Activated CD4-positive, alpha-beta T cell treated with anti-CD3 and anti-CD28 coated beads, Interleukin-2, amount 10 ng/mL, durations not matched to agents 7 days and 5 days (primary cell): ENCODE measurements around the gene PTPRJ. TPM values are rescaled to one million over a fixed set of nuclear protein-coding genes. Genes with fewer than 3 reads are reported as not detected.
"Not testable (repeated sequence)": the region's sequence is repeated elsewhere in the genome, so short reads cannot be mapped to it uniquely, and the experiment has no call there.

Experiments used
- CTCF ChIA-PET: fragments of 350-600 bp; sonication (Branson Sonifier 250); formaldehyde crosslinking; loops from one replicate; lab custom pipeline; 2021; ENCODE audit warnings: antibody characterized with exemption; lab: Charles Lee
- POLR2A ChIA-PET: fragments of 350-600 bp; sonication (Branson Sonifier 250); formaldehyde crosslinking; loops from one replicate; lab custom pipeline; 2021; ENCODE audit warnings: antibody characterized with exemption; lab: Charles Lee
- DNase-seq: peaks from one replicate; pipeline ENCODE4 v3.0.0-alpha.2; 2020
- H3K27ac Mint-ChIP-seq: one replicate; pipeline ENCODE4 v1.8.0; 2021; ENCODE audit warnings: mild to moderate bottlenecking, moderate library complexity, mixed read lengths
- H3K27me3 Mint-ChIP-seq: one replicate; pipeline ENCODE4 v1.8.0; 2021; ENCODE audit warnings: mixed read lengths
- H3K36me3 Mint-ChIP-seq: one replicate; pipeline ENCODE4 v1.8.0; 2021; ENCODE audit warnings: low read depth, mixed read lengths
- H3K4me1 Mint-ChIP-seq: one replicate; pipeline ENCODE4 v1.8.0; 2021; ENCODE audit warnings: mixed read lengths
- H3K4me3 Mint-ChIP-seq: one replicate; pipeline ENCODE4 v1.8.0; 2021; ENCODE audit warnings: mild to moderate bottlenecking, moderate library complexity, mixed read lengths
- H3K9me3 Mint-ChIP-seq: one replicate; pipeline ENCODE4 v1.8.0; 2021; ENCODE audit warnings: mixed read lengths
- microRNA-seq: library from miRNA; unstranded; fragments of <30 nt; microRNA quantifications from one replicate; pipeline ENCODE4 v1.2.0, GENCODE V29; 2021; ENCODE audit warnings: borderline microRNAs expressed, borderline replicate concordance
- total RNA-seq, 2 experiments: library from RNA; stranded (reverse); gene quantifications; one replicate each; pipeline ENCODE4 v1.2.3, GENCODE V29; 2021

Gene PTPRJ
- total RNA-seq, 2 experiments from 2014 or later = 75.2 to 81.3 TPM

GRCh38 chr11:48190906-48191654, 210.7 kb downstream of the PTPRJ start:
- H3K36me3 Mint-ChIP-seq = peaks cover 23% of the 10 kb centered on the region

GRCh38 chr11:48193876-48194275, 213.5 kb downstream of the PTPRJ start:
- H3K27ac Mint-ChIP-seq = no peak overlapping the region
- CTCF ChIA-PET = no interaction called here
- peaks cover 20% of the 10 kb centered on the region for H3K36me3 Mint-ChIP-seq
- no peak overlapping the region for H3K4me3 Mint-ChIP-seq
- H3K9me3 Mint-ChIP-seq = peaks cover 36% of the 10 kb centered on the region
- DNase-seq = no peak
- peaks cover 32% of the 10 kb centered on the region for H3K4me1 Mint-ChIP-seq
- peaks cover 19% of the 10 kb centered on the region for H3K27me3 Mint-ChIP-seq
- POLR2A ChIA-PET = no interaction called here

More at GRCh38 chr11:48190906-48191654, 210.7 kb downstream of the PTPRJ start:
- DNase-seq = peak; percentile 48
- H3K9me3 Mint-ChIP-seq = peaks cover 30% of the 10 kb centered on the region
- H3K27me3 Mint-ChIP-seq = peaks cover 18% of the 10 kb centered on the region
- CTCF ChIA-PET, POLR2A ChIA-PET: not testable (repeated sequence)
- peak overlapping the region; percentile 86 for H3K27ac Mint-ChIP-seq
- peaks cover 34% of the 10 kb centered on the region for H3K4me1 Mint-ChIP-seq
- peak overlapping the region; percentile 39 for H3K4me3 Mint-ChIP-seq

GRCh38 chr11:48207881-48208280, 227.5 kb downstream of the PTPRJ start:
- ChIA-PET CTCF (no interaction called here), POLR2A (no interaction called here)
- Mint-ChIP-seq H3K9me3 (no peaks in the 10 kb centered on the region), H3K36me3 (no peaks in the 10 kb centered on the region), H3K27ac (no peak overlapping the region), H3K4me3 (no peak overlapping the region), H3K27me3 (peaks cover 36% of the 10 kb centered on the region), H3K4me1 (no peaks in the 10 kb centered on the region)
- DNase-seq = no peak

- POLR2A ChIA-PET = no interaction called here
- DNase-seq = no peak
- peaks cover 23% of the 10 kb centered on the region for H3K27me3 Mint-ChIP-seq
Observed at GRCh38 chr11:48210052-48210451, 229.7 kb downstream of the PTPRJ start.

GRCh38 chr11:48216510-48216909, 236.2 kb downstream of the PTPRJ start, which contains the start of gene OR4B1:
Gene OR4B1, plus strand, starts transcription at chr11:48216810. Its CDS starts 0 bp downstream, at chr11:48216810.
- H3K4me1 Mint-ChIP-seq = peaks cover 2% of the 10 kb centered on the region
- no peaks in the 10 kb centered on the region for H3K9me3 Mint-ChIP-seq
- ChIA-PET CTCF (no interaction called here), POLR2A (no interaction called here)
- H3K4me3 Mint-ChIP-seq = no peak within 1 kb of the TSS
- no peak within 1 kb of the TSS for H3K27ac Mint-ChIP-seq
- no peaks in the 10 kb centered on the region for H3K36me3 Mint-ChIP-seq
- peaks cover 3% of the 10 kb centered on the region for H3K27me3 Mint-ChIP-seq
- no peak for DNase-seq

More at GRCh38 chr11:48210052-48210451, 229.7 kb downstream of the PTPRJ start:
- no peaks in the 10 kb centered on the region for H3K36me3 Mint-ChIP-seq
- peaks cover under 1% of the 10 kb centered on the region for H3K4me1 Mint-ChIP-seq
- CTCF ChIA-PET = interaction anchor here (0.6 kb wide), 1 partner anchor 489 kb away, joined by 3 read pairs; no protein-coding TSS in a partner anchor
- H3K9me3 Mint-ChIP-seq = no peaks in the 10 kb centered on the region
- H3K27ac Mint-ChIP-seq = no peak overlapping the region
- no peak overlapping the region for H3K4me3 Mint-ChIP-seq

Small RNAs within 50 kb of the gene (microRNA-seq; reads per million reads assigned to microRNA genes)
- gene MIR3161 = not detected

Other genes with a start within 250 kb of the PTPRJ start
- 100 to 1,000 TPM; 148 to 161 TPM for gene FNBP4, start 213.2 kb upstream of the PTPRJ start, total RNA-seq
- gene NUP160, start 132.2 kb upstream of the PTPRJ start, total RNA-seq = 10 to 100 TPM; 66.3 to 67.3 TPM
- gene OR4B1, start 236.3 kb downstream of the PTPRJ start, total RNA-seq = not detected